Progenitor cell of endocrine pancreas (in vitro differentiated cells): ENCODE data around the gene CORO2B. TPM values are rescaled to one million over a fixed set of nuclear protein-coding genes. Genes with fewer than 3 reads are reported as not detected.
"Not testable (repeated sequence)": the region's sequence is repeated elsewhere in the genome, so short reads cannot be mapped to it uniquely, and the experiment has no call there.

Experiments used
- DNase-seq: peaks from one replicate; pipeline ENCODE4 v3.0.0; 2021; ENCODE audit warnings: low spot score; ENCODE audit not compliant: unreplicated experiment
- H3K27ac Mint-ChIP-seq: 2 replicates; pipeline ENCODE4 v1.8.0; 2021; ENCODE audit warnings: mild to moderate bottlenecking, moderate library complexity, mixed read lengths
- H3K27me3 Mint-ChIP-seq: 2 replicates; pipeline ENCODE4 v1.8.0; 2021; ENCODE audit warnings: mixed read lengths
- H3K36me3 Mint-ChIP-seq: 2 replicates; pipeline ENCODE4 v1.8.0; 2022; ENCODE audit warnings: mixed read lengths; ENCODE audit not compliant: insufficient read depth
- H3K4me1 Mint-ChIP-seq: 2 replicates; pipeline ENCODE4 v1.8.0; 2021; ENCODE audit warnings: low read depth, mixed read lengths
- H3K4me3 Mint-ChIP-seq: 2 replicates; pipeline ENCODE4 v1.8.0; 2021; ENCODE audit warnings: low read depth, mild to moderate bottlenecking, moderate library complexity, mixed read lengths
- H3K9me3 Mint-ChIP-seq: 2 replicates; pipeline ENCODE4 v1.8.0; 2021; ENCODE audit warnings: low read depth, mixed read lengths
- CTCF ChIP-seq: fragments of 200-600 bp; sonication (generic); IDR thresholded peaks from one replicate; pipeline ENCODE4 v1.5.0; 2021; ENCODE audit warnings: antibody characterized with exemption, mild to moderate bottlenecking; ENCODE audit not compliant: unreplicated experiment
- total RNA-seq: library from RNA; stranded (reverse); gene quantifications from 2 replicates; pipeline ENCODE4 v1.2.1, GENCODE V29; 2021

The CORO2B gene
- total RNA-seq, 1 donor from 2014 or later = 1.5 TPM

- Mint-ChIP-seq H3K4me3 (no peak overlapping the region), H3K36me3 (no peaks in the 10 kb centered on the region), H3K4me1 (peaks cover 2% of the 10 kb centered on the region), H3K27me3 (peaks cover 25% of the 10 kb centered on the region), H3K27ac (no peak overlapping the region), H3K9me3 (no peaks in the 10 kb centered on the region)
- TF ChIP-seq CTCF = no peak
- DNase-seq = no peak
Observed at GRCh38 chr15:68602459-68603215, 23.8 kb downstream of the CORO2B start.

GRCh38 chr15:68603216-68603595 lies 24.4 kb downstream of the CORO2B start:
- TF ChIP-seq CTCF = no peak
- no peak for DNase-seq
- Mint-ChIP-seq H3K4me1 (peaks cover 2% of the 10 kb centered on the region), H3K4me3 (no peak overlapping the region), H3K36me3 (no peaks in the 10 kb centered on the region), H3K9me3 (no peaks in the 10 kb centered on the region), H3K27me3 (peaks cover 20% of the 10 kb centered on the region), H3K27ac (no peak overlapping the region)

GRCh38 chr15:68603951-68604350 lies 25.2 kb downstream of the CORO2B start:
- Mint-ChIP-seq H3K4me1 (peaks cover 2% of the 10 kb centered on the region), H3K36me3 (no peaks in the 10 kb centered on the region)

GRCh38 chr15:68604840-68605478 lies 26.2 kb downstream of the CORO2B start:
- not testable (repeated sequence) for H3K4me3 Mint-ChIP-seq, H3K9me3 Mint-ChIP-seq, H3K4me1 Mint-ChIP-seq

More at GRCh38 chr15:68603951-68604350, 25.2 kb downstream of the CORO2B start:
- DNase-seq = no peak
- Mint-ChIP-seq H3K27ac (peak overlapping the region; percentile 82), H3K4me3 (no peak overlapping the region), H3K9me3 (no peaks in the 10 kb centered on the region), H3K27me3 (peaks cover 25% of the 10 kb centered on the region)
- TF ChIP-seq CTCF = no peak

GRCh38 chr15:68606375-68606774 lies 27.6 kb downstream of the CORO2B start:
- Mint-ChIP-seq H3K4me3 (no peak overlapping the region), H3K4me1 (peaks cover 1% of the 10 kb centered on the region)

More at GRCh38 chr15:68604840-68605478, 26.2 kb downstream of the CORO2B start:
- DNase-seq, H3K27ac Mint-ChIP-seq, H3K36me3 Mint-ChIP-seq: not testable (repeated sequence)
- peaks cover 23% of the 10 kb centered on the region for H3K27me3 Mint-ChIP-seq

More at GRCh38 chr15:68606375-68606774, 27.6 kb downstream of the CORO2B start:
- DNase-seq = no peak
- no peaks in the 10 kb centered on the region for H3K36me3 Mint-ChIP-seq
- no peaks in the 10 kb centered on the region for H3K9me3 Mint-ChIP-seq
- H3K27me3 Mint-ChIP-seq = peaks cover 23% of the 10 kb centered on the region
- H3K27ac Mint-ChIP-seq = no peak overlapping the region
- no peak for TF ChIP-seq CTCF
